NCI-H510A treated with DMSO at 0.1 percent for 48 hours (cell line): ENCODE data around the gene SLC5A5.
"Not testable (repeated sequence)": the region's sequence is repeated elsewhere in the genome, so short reads cannot be mapped to it uniquely, and the experiment has no call there.

Experiments used
- DNase-seq: peaks from one replicate; lab custom pipeline; 2025; lab: John Stamatoyannopoulos, UW

SLC5A5 gene

GRCh38 chr19:17871032-17871877, 490 bp upstream of the SLC5A5 start:
- no peak for DNase-seq

DNA sequence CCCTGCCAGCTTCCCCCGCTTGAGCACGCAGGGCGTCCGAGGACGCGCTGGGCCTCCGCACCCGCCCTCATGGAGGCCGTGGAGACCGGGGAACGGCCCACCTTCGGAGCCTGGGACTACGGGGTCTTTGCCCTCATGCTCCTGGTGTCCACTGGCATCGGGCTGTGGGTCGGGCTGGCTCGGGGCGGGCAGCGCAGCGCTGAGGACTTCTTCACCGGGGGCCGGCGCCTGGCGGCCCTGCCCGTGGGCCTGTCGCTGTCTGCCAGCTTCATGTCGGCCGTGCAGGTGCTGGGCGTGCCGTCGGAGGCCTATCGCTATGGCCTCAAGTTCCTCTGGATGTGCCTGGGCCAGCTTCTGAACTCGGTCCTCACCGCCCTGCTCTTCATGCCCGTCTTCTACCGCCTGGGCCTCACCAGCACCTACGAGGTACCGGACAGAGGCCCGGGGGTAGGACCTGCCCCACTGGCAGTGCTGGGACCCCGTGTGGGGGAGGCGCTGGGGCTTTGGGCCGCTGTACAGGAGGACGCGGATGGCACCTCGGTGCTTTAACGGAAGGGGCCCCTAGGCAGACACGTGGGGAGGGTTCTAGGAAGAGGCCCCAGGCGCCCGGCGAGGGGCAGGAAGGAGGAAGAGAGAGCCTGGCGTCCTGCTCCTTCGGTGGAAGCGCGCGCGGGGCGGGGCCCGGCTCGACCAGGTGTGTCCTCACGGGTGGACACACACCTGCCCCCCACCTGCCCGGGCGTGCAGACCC, 681 bp downstream of the SLC5A5 start:
- DNase-seq = no peak

DNA sequence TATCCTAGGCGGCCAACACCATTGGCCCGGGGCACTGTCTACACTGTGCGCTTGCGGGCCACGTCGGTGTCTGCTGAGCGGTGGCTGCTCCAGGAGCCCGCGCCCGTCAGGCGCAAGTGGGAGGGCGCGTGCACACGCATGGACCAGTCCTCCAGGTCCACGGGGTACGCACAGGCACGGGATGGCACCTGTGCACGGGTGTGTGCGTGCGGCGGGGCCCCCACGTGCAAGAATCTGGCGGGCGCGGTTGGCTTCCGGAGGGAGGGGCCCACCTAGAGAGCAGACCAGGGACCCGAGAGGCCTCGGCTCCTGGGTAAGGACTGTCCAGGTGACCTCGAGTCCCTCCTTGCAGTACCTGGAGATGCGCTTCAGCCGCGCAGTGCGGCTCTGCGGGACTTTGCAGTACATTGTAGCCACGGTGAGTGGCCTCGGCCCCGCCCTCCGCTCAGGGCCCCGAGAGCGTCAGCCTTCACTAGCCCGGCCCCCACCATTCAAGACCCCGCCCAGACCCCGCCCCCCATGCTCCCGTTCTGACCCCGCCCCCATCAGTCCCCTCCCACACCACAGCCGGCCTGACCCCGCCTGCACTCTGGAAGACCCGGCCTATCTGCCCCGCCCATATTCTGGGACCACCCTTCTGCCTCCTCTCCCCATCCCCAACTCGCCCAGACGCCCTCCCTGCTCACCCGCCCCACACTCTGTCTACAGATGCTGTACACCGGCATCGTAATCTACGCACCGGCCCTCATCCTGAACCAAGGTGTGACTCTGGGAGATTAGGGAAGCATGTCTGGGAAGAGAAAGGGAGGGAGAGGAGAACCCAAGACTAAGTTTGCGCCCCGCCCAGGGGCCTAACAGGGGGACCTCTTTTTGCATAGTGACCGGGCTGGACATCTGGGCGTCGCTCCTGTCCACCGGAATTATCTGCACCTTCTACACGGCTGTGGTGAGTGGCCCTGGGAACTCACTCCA, 2.3 kb downstream of the SLC5A5 start:
- DNase-seq = peak; percentile 23

- no peak for DNase-seq
These were observed 3.0 kb downstream of the SLC5A5 start for GRCh38 chr19:17874758-17875135.

DNA sequence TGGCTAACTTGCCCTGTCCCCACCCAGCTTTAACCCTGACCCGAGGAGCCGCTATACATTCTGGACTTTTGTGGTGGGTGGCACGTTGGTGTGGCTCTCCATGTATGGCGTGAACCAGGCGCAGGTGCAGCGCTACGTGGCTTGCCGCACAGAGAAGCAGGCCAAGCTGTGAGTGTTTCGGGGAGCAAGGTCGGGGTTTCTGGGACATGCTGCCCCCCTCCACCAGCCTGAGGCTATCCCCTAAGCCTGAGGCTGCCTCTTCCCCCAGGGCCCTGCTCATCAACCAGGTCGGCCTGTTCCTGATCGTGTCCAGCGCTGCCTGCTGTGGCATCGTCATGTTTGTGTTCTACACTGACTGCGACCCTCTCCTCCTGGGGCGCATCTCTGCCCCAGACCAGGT, 6.0 kb downstream of the SLC5A5 start:
- no peak for DNase-seq

- DNase-seq = no peak
These were observed 7.7 kb downstream of the SLC5A5 start for GRCh38 chr19:17879466-17879865.

GRCh38 chr19:17881701-17882100, 10.0 kb downstream of the SLC5A5 start:
- DNase-seq = no peak

- DNase-seq = no peak
These were observed 12.1 kb downstream of the SLC5A5 start for GRCh38 chr19:17883627-17884410.

DNA sequence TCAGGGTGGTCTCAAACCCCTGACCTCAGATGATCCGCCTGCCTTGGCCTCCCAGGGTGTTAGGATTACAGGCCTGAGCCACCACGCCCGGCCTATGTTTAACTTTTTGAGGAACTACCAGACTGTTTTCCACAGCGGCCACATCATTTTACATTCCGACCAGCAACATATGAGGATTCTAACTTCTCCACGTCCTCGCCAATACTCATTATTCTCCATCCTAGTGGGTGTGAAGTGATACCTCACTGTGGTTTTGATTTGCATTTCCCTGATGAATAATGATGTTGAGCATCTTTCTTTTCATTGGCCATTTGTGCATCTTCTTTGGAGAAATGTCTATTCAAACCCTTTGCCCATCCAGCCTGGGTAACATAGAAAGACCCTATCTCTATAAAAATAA, 14.8 kb downstream of the SLC5A5 start:
- no peak for DNase-seq

- DNase-seq = not testable (repeated sequence)
These were observed 15.5 kb downstream of the SLC5A5 start for GRCh38 chr19:17887221-17887620.

GRCh38 chr19:17888260-17888659, 16.5 kb downstream of the SLC5A5 start:
- DNase-seq = no peak

DNA sequence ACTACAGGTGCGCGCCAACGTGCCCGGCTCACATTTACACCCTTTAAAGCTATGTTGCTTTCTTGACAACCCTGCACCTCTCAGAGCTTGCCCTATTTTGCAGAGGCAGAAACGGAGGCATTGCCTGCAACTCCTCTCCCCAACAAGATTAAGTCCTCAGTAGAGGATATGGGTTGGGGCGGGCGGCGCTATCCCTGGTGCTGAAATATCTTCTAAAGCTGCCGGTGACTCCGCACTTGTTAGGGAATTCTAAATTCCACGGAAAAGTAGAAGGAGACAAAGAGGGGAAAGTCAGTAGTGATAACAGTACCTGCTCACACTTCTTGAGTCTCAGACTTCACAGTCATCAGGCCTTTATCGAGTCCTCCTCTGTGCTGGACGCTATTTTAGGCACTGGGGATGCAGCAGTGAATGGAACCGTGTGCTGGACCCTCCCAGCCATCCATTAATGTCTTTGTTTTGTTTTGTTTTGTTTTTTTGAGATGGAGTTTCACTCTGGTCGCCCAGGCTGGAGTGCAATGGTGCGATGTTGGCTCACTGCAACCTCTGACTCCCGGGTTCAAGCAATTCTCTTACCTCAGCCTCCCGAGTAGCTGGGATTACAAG, 18.0 kb downstream of the SLC5A5 start:
- DNase-seq = no peak

- no peak for DNase-seq
These were observed 22.0 kb downstream of the SLC5A5 start for GRCh38 chr19:17893766-17894165.

DNA sequence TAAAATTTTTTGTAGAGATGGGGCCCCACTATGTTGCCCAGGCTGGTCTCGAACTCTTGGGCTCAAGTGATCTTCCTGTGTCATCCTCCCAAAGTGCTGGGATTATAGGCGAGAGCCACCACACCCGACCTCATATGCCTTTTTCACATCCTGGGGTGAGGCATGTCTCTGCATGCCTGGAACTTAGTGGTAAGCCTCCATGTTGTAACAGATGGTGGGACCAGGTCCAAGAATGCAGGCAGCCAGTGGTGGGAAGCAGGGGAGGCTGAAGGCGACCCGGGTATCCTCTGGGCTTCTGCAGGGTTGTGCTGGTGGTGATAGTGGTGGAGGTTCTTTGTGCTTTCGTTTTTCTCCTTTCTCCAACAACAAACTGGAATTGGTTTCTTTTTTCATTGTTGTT, 31.0 kb downstream of the SLC5A5 start:
- no peak for DNase-seq

DNA sequence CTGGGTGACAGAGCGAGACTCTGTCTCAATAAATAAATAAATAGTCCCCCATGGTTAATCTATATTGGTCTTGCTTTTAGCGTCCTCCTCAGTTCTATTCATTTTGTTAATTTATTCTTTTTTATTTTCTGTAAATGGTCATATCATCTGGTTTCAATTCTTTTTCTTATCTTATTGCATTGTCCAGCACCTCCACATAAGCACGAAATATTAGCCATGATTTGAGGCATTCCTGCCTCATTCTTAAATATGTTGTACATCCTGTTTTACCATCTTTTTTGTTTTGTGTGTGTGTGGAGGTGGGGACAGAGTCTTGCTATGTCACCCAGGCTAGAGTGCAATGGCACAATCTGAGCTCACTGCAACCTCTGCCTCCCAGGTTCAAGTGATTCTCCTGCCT, 36.5 kb downstream of the SLC5A5 start:
- DNase-seq = no peak

- DNase-seq = no peak
These were observed 37.4 kb downstream of the SLC5A5 start for GRCh38 chr19:17909003-17909732.

- DNase-seq = no peak
These were observed 39.1 kb downstream of the SLC5A5 start for GRCh38 chr19:17910791-17911360.

GRCh38 chr19:17915940-17916593, 44.3 kb downstream of the SLC5A5 start:
- no peak for DNase-seq

DNA sequence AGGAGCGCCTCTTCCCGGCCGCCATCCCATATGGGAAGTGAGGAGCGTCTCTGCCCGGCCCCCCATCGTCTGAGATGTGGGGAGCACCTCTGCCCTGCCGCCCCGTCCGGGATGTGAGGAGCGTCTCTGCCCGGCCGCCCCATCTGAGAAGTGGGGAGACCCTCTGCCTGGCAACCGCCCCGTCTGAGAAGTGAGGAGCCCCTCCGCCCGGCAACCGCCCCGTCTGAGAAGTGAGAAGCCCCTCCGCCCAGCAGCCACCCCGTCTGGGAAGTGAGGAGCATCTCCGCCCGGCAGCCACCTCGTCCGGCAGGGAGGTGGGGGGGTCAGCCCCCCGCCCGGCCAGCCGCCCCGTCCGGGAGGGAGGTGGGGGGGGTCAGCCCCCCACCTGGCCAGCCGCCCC, 46.4 kb downstream of the SLC5A5 start:
- not testable (repeated sequence) for DNase-seq
